Activated T-helper 1 cell treated with Interleukin-2 at 50 U/mL for 16 hours (primary cell): ENCODE data around the gene NCEH1.
"Not testable (repeated sequence)": the region's sequence is repeated elsewhere in the genome, so short reads cannot be mapped to it uniquely, and the experiment has no call there.

Source experiments
- DNase-seq: peaks from one replicate; pipeline ENCODE4 v3.0.0-alpha.2; 2020; ENCODE audit warnings: low read depth

The NCEH1 gene, protein sequence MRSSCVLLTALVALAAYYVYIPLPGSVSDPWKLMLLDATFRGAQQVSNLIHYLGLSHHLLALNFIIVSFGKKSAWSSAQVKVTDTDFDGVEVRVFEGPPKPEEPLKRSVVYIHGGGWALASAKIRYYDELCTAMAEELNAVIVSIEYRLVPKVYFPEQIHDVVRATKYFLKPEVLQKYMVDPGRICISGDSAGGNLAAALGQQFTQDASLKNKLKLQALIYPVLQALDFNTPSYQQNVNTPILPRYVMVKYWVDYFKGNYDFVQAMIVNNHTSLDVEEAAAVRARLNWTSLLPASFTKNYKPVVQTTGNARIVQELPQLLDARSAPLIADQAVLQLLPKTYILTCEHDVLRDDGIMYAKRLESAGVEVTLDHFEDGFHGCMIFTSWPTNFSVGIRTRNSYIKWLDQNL

DNA sequence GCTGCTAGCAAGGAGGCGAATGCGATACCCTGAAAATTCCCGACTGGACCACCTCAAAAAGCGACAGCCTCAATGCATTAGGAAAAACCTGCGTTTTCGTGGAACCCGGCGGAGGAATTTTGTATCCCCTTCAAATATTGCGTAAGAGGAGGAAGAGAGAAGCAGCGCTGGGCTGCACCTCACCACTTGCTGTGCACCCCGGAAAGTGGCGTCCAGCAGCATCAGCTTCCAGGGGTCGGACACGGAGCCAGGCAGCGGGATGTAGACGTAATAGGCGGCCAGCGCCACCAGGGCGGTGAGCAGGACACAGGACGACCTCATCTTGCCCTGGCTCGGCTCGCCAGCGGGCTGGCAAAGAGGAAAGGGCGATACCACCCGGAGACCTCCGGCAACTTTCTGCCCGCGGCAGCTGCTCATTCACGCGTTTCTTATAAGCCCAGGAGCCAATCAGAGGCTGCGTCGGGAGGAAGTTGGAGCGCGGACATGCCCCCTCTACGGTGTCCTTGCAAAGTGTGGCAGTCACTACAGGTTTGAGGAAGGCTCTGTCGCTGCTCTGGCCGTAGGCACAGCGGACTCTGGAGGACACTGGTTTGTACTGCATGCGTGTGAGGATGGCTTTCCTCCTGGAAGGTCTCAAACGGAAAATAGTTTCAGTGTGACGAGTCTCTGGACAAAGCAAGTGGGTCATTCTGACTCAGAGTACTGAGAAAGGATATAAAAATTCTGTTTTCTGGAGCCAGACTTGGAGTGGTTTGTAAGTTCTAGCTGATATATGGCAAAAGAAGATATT lies at the start of gene NCEH1:
Gene NCEH1 (minus strand): TSS at position 404 of the 790 bp plus-strand sequence. CDS start 83 bp downstream, at position 321.
- peak; percentile 44 for DNase-seq

DNA sequence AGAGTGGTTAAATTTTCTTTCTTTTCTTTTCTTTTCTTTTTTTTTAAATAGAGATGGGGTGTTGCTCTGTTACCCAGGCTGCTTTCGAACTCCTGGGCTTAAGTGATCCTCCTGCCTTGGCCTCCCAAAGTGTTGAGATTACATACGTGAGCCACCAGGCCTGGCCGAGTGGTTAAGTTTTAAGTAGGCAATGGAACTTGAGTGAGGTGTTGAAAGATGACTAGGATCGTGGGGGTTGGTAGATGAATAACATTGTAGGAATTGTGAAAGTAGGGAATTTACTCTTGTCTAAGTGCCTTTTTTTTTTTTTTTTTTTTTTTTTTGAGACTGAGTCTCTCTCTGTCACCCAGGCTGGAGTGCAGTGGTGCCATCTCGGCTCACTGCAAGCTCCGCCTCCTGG lies 49.5 kb upstream of the NCEH1 start:
- DNase-seq: not testable (repeated sequence)

DNA sequence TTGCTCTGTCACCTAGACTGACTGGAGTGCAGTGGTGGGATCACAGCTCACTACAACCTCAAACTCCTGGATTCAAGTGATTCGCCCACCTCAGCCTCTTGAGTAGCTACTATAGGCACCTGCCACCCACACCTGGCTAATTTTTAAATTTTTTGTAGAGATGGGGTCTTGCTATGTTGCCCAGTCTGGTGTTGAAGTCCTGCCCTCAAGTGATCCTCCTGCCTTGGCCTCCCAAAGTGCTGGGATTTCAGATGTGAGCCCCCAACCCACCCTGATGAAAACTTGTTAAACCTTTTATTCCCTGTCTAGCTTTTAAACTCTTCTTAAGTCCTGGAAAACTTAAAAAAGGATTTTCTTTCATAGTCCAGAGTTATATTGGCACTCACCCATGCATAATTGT lies 42.3 kb upstream of the NCEH1 start:
- no peak for DNase-seq

DNA sequence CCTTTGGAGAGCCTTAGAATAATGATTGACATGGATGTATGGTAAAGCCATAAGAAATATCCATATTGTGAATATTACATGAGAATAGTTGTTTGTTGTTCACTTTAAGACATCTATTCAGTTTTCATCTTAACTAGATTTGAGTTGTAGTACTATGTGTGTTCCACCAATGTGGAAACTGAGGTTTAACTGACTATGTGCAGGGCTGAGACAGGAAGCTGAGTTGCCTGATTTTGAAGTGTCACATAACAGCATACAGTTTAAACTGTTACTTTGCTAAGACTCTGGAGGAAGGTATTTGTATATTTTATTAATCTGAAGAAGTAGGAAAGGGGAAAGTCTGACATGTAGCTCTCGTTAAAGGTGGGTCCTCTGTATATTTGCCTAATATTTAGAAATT lies 41.8 kb upstream of the NCEH1 start:
- DNase-seq: no peak

DNA sequence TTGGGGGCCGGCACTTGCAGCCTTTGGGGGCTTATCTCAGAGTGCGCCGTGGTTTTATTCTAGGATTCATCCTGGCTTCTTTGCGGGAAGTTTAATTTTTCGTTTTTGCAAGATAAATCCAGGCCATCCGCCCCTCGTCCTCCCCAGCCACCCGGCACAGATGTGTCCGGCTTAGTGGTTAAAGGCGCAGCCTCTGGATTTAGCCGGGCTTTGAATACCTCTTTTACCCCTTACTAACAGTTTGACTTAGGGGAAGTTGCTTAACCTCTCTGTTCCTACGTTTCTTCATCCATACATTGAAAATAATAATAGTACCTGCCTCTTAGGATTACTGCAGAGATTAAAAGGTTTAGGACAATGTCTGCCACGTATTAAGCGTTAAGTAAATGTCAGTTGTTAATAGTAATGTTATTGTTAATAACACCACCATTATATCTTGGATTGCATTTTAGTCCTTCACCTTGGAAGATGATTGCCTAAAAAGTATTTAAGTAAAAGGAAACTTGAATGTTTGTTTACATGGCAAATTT lies 40.4 kb upstream of the NCEH1 start:
- no peak for DNase-seq

DNA sequence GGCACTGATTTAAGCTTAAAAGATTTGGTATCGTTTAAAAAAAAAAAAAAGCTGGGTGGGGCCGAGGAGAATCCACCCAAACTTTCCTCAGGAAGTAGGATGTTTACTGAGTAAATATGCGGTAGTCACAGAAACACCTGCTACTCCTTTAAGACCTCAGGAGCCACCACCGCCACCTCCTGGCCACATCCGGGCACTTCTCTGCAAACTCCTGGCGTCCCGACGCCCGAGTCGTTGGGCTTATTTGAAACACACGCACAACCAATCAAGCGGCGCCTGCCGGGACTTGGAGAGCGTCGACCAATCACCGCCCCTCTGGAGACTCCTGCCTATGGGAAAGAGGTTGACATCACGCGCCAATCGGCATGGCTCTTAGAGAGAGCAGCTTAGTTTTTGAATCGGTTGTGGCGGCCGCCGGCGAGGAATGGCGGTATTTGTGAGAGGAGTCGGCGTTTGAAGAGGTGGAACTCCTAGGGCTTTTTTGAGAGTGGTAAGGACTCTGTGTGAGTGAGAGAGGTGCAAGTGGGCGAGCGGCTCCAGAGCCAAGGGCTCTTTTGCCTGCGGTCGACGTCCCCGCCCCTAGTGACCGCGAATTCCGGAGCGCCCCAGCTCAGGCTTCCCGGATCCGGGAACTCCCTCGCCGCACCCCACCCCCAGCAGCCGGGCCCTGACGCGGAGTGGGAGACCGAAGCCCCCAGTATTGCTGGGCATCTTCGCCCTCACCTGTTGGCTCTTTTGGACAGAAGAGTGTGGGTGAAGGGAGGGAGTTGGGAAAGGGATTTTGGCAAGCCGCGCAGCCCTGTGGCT lies 39.7 kb upstream of the NCEH1 start, which contains the start of gene ECT2:
Gene ECT2 (plus strand): TSS at position 359 of the 807 bp plus-strand sequence. CDS start 3,805 bp downstream, outside the sequence.
- DNase-seq: peak; percentile 92

DNA sequence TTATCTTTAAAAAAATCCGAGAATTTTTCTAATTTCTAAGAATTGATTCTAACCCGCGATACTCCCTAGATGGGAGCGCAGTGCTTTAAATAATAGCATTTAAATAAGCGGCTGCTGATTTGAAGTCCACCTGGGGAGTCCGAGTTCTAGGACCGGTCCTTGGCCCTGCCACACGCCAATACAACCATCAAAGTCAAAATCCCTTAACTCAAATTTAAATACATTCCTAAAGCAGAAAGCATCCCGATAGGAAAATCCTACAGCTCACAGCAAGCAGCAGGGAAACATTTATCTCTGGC lies 39.2 kb upstream of the NCEH1 start:
- no peak for DNase-seq

DNA sequence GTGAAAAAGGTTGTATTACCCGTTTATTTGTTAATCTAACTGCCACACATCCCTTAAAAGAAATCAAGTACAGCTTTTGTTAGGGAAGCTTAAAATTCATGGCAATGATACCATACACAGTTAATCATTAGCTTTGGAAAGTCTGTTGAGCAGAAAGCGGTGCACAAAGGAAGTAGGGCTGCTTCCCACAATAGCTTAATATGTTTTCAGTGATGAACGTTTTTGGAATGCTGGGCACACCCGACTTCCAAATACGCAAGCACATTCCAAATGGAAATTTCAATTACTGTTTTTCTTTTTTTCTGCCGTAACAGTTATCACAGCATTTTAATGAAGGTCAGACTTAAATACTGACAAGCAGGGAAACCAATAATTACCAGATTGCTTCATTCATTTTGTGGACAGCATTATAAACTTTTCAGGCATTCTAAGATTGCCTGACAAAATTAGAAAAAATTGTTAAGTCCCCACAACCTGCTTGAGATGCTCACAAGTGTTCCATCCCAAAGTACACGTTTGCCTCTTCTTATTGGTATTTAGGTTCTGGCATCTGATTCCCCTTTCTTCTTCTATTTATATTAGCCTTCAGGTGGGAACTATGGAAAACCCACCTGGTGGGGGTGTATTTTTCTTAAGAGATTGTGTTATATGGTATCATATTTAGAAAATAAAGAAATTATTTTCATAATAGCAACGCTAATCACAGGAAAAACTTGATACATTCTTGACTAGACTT lies 38.5 kb upstream of the NCEH1 start:
- DNase-seq: no peak

DNA sequence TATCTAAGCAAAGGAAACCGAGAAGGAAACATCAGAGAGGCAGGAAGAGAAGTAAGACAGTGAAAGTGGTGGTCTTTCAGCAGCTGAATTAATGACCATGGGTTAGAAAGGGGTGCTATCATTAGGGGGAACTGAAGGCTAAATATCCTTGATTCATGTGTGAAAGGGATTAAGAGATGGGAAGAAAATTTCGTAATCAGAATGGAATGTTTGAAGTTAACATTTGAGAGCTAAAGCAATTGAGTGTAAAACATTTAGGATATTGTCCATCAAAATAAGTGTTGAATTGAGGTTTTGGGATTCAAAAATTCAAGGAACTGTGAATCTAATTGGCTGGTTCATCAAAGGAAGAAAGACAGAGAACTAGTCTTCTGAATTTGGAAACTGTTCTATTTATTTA lies 35.6 kb upstream of the NCEH1 start:
- no peak for DNase-seq

DNA sequence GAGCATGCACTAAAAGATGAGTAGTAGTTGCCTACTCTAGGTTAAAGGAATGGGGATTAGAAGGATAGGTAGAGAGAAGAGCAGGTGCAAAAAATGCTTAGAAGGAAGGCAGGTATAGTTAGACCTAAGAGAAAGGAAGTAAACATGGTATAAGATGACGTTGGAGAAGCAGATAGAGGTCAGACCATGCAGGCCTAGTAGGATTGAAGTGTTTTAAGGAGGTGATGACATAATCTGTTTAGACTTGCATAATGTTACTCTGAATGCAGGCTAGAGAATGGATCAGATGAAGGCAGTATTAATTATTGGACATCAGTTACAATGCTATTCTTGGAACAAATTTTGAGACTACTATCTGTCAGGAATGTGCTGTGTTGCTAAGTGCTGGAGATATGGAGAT lies 28.6 kb upstream of the NCEH1 start:
- DNase-seq: no peak

DNA sequence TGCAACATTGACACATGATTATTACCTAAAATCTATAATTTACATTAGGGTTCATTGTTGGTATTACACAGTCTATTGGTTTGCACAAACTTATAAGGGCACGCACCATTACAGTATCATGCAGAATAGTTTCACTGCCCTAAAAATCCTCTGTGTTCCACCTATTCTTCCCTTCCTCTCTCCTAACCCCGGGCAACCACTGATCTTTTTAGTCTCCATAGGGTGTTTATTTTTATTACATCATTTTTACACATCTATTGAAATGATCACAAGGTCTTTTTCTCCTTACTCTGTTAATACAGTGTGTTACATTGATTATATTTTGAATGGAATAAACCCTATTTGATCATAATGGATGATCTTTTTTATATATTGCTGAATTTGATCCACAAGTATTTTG lies 24.1 kb upstream of the NCEH1 start:
- no peak for DNase-seq

DNA sequence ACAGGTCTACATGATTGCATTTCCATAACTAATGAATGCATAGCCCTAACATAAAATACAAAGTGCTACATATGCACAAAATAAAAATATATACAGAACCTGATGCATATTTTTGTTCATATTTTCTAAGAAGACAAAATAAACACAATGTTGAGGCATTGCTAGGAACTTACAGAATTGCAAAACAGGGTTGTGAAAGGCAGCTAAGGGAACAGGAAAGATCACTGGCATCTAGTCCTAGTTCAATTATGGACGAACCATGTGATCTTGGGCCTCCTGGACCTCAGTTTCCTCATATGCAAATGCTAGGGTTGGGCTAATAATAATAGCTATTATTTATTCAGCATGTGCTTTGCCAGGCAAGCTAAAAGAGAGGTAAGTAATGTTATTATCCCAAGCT lies 15.5 kb upstream of the NCEH1 start:
- no peak for DNase-seq

DNA sequence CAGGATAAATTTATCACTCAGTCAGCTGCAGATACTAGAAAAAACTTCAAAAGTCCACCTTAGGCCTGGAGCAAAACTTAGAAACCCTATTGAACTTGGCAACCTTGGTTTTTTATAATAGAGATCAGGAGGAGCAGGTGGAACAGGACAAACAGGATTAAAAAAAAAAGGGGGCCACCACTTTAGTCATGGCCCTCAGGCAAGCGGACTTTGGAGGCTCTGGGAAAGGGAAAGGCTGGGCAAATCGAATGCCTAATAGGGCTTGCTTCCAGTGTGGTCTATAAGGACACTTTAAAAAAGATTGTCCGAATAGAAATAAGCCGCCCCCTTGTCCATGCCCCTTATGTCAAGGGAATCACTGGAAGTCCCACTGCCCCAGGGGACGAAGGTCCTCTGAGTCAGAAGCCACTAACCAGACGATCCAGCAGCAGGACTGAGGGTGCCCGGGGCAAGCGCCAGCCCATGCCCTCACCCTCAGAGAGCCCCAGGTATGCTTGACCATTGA lies 11.7 kb upstream of the NCEH1 start:
- DNase-seq: not testable (repeated sequence)

DNA sequence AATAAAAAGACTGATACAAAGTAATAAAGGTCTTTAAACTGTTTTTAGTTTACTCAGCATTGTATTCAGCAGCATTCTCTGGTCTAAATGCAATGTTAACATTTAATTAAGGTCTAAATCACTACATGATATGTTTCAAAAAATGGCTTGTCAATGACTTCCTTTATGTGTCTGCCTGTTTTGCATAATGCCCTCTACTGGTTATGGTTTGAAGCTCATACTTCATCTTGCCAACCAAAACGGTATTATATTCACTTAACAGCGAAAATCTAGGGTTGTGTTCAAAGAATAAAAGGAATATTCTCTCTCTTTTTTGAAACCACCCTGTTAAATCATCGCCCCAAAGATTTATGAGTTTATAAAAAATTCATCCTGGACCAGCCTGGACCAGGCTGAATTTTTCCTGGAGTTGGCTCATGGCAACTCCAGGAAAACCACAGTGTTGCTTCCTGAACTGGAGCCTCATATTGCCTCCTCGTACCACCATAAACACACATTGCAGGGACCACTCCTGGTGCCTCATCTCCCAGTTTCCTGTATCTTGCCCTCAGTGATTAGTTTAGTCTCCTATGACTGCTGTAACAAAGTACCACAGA lies 6.7 kb upstream of the NCEH1 start:
- DNase-seq: no peak

DNA sequence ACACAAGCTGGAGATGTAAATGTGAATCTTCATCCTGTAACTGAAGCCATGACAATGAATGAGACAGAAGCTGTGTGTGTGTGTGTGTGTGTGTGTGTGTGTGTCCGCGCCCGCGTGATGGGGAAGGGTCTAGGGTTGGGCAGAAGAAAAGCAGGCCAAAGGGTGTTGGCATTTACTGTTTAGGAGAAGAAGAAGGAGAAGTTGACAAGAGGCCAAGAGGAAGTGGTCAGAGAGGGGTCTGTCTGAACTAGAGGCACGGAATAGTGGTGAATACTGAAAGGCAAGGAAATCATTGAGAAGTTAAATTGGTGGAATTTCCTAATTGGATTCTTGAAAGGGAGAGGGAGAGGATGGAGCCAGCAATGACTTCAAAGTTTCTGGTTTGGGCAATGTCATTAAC lies 5.6 kb upstream of the NCEH1 start:
- DNase-seq: no peak

DNA sequence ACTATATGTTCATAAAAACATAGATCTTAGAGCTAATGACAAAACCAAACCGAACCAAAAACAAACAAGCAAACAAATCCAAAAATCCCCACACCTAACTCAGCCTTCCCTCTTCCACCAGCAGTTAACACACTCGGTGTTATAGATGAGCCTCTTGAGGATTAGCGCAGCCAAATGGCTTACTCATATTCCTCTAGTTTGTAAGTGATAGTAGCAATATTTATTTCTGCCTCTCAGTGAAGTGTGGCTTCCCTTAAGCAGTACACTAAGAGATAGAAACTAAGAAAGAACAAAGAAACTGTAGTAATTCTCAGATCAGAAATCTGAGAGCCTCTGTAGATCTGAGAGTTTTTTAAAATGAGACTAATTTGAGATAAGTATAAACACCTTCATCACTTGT lies 2.4 kb upstream of the NCEH1 start:
- no peak for DNase-seq

DNA sequence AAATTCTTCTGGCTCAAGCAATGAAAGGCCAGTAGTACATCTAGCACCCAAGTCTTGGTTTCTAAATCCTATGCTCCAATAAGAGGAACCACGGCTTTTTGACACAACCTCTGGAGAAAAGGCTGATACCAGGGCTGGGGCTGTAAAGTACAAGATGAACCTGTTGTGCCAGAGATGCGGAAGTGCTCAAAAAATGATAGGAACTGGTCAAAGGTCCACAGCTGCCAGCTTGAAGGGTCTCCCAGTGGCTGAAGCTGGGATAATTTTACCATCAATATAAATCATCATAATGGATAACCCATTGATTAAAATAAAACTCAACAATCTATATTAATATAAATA lies 558 bp upstream of the NCEH1 start:
- DNase-seq: no peak

DNA sequence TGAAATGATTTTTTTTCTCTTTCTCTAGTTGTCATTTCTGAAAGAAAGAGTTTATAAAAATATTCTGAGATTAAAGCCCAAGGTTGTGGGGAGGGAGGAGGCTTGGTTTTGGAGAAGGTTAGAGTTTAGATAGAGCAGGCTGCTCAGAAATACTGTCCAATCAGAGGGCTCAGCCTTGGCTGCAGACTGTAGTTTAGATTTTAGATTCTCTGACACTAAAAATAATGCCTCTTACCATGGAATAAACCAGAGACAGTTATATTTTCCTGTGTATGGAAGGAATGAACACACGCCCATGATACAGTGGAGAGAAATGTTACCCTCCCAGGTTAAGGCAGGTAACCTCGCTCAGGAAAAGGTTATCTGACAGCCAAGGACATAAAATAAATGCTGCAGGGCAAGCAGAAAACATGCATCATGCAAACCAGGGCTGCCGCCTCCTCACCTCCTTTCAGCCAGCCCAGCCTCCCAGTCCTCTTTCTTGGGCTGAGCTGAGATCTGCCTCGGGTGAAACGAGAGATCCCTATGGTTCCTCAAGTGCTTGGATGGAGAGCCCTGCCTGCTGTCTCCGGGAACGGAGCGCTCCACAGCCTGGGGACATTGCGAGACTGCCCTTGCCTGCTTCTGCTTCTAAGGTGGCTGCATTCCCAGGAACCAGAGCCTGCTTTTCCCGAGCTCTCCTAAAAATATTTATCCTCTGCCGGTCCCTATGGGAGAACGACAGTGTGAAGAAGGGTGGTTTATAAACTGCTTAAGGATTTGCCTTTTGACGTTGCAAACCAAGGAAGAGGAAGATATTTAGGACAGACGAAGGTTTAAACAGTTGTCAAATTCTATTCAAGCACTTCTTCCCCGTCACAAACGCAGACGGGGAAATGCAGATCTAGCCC lies 848 bp downstream of the NCEH1 start:
- DNase-seq: no peak

DNA sequence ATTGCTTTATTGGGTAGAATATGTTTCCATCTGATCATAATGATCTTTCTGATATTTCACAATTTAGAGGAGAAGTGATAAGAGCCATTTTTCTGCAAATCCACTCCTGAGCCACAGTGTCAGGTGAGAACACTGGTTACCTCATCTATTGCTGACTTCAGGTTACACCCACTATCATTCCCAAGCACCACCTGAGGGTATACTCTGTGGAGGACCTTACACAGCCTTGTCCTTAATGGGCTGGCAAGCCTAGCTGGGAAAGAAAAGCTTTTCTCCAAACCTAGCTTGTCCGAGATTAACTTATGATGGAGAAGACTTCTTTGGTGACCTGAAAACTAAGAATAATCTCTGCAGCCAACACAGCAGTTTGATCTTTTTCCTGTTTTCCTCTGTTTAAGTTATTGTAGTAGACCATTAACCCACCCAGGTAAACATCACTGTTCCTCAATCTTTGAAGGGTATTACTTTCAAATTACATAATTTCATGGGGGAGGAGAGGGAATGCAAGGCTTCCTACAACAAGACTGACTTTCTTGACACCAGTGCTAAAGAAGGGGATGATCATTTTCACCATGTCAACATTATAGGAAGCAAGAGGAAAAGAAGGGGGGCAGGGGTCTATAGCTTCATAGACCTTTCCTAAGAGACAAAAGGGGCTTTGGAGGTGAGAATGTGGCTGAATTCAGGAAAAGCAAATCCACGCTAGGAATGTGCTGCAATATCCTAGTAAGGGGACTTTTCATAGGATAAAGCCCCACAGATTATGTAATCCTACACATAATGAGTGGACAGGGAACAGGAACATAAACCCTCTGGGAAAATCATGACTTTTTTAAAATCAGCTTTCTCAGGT lies 1.7 kb downstream of the NCEH1 start:
- no peak for DNase-seq
